HPDE6-E6E7 (cell line): Measurements from ENCODE around the gene NEURL1.
"Not testable (repeated sequence)": the region's sequence is repeated elsewhere in the genome, so short reads cannot be mapped to it uniquely, and the experiment has no call there.

Source experiments
- DNase-seq: peaks from one replicate; pipeline ENCODE4 v3.0.0; 2011; ENCODE audit warnings: missing footprints; ENCODE audit errors: extremely low spot score

Gene NEURL1

GRCh38 chr10:103465411-103466179 is 27.9 kb upstream of the NEURL1 start:
- no peak for DNase-seq

- DNase-seq, result no peak
Measured at GRCh38 chr10:103466734-103467133, 26.8 kb upstream of the NEURL1 start.

- no peak for DNase-seq
Measured at GRCh38 chr10:103467406-103467805, 26.1 kb upstream of the NEURL1 start.

- DNase-seq, result no peak
Measured at GRCh38 chr10:103469201-103469600, 24.3 kb upstream of the NEURL1 start.

GRCh38 chr10:103470761-103471653 is 22.5 kb upstream of the NEURL1 start:
- no peak for DNase-seq

- no peak for DNase-seq
Measured at GRCh38 chr10:103472005-103472404, 21.5 kb upstream of the NEURL1 start.

- DNase-seq, result no peak
Measured at GRCh38 chr10:103473261-103473671, 20.2 kb upstream of the NEURL1 start.

GRCh38 chr10:103474077-103474476 is 19.4 kb upstream of the NEURL1 start:
- no peak for DNase-seq

GRCh38 chr10:103475437-103475836 is 18.1 kb upstream of the NEURL1 start:
- DNase-seq, result no peak

- DNase-seq, result no peak
Measured at GRCh38 chr10:103476046-103476768, 17.3 kb upstream of the NEURL1 start.

GRCh38 chr10:103478671-103479070 is 14.8 kb upstream of the NEURL1 start:
- DNase-seq, result no peak

GRCh38 chr10:103479135-103479534 is 14.4 kb upstream of the NEURL1 start, which contains the start of gene CALHM3:
Gene CALHM3 (minus strand): TSS chr10:103479240. CDS start chr10:103479032, 208 bp downstream.
- DNase-seq, result peak; percentile 70

GRCh38 chr10:103480521-103480920 is 13.0 kb upstream of the NEURL1 start:
- no peak for DNase-seq

- peak; percentile 66 for DNase-seq
Measured at GRCh38 chr10:103481974-103482531, 11.5 kb upstream of the NEURL1 start.

- not testable (repeated sequence) for DNase-seq
Measured at GRCh38 chr10:103486635-103487409, 6.7 kb upstream of the NEURL1 start.

GRCh38 chr10:103487410-103487708 is 6.1 kb upstream of the NEURL1 start:
- DNase-seq, result no peak

- DNase-seq, result no peak
Measured at GRCh38 chr10:103490986-103491314, 2.6 kb upstream of the NEURL1 start.

- DNase-seq, result peak; percentile 71
Measured at GRCh38 chr10:103491729-103492364, 1.7 kb upstream of the NEURL1 start.

GRCh38 chr10:103492655-103493261 is 747 bp upstream of the NEURL1 start:
- DNase-seq, result no peak
